GM23248 (cell line): Measurements from ENCODE around the gene MGMT. TPM values are rescaled to one million over a fixed set of nuclear protein-coding genes. Genes with fewer than 3 reads are reported as not detected.

Experiments used
- DNase-seq: peaks from one replicate; pipeline ENCODE4 v3.0.0-alpha.2; 2015
- H2AFZ ChIP-seq: fragments of 200-600 bp; sonication (generic); 2 replicates; pipeline ENCODE4 v1.6.1; 2016; ENCODE audit warnings: antibody characterized with exemption
- H3F3A ChIP-seq: fragments of 200-600 bp; sonication (generic); 2 replicates; pipeline ENCODE4 v1.6.1; 2016; ENCODE audit warnings: mild to moderate bottlenecking, antibody characterized with exemption, mixed run types; ENCODE audit not compliant: insufficient read depth
- H3K27ac ChIP-seq: fragments of 200-600 bp; sonication (generic); 2 replicates; pipeline ENCODE4 v1.5.1; 2016; ENCODE audit warnings: mild to moderate bottlenecking
- H3K27me3 ChIP-seq: fragments of 200-600 bp; sonication (generic); replicated peaks from 2 replicates; pipeline ENCODE4 v1.6.1; 2016; ENCODE audit warnings: mild to moderate bottlenecking; ENCODE audit not compliant: insufficient read depth
- H3K36me3 ChIP-seq: fragments of 200-600 bp; sonication (generic); 2 replicates; pipeline ENCODE4 v1.6.1; 2016; ENCODE audit warnings: low read depth, mild to moderate bottlenecking
- H3K4me1 ChIP-seq: fragments of 200-600 bp; sonication (generic); 2 replicates; pipeline ENCODE4 v1.6.1; 2016; ENCODE audit warnings: mild to moderate bottlenecking; ENCODE audit not compliant: insufficient read depth
- H3K4me2 ChIP-seq: fragments of 200-600 bp; sonication (generic); one replicate; pipeline ENCODE4 v1.6.1; 2016; ENCODE audit warnings: mild to moderate bottlenecking; ENCODE audit not compliant: unreplicated experiment
- H3K4me3 ChIP-seq: fragments of 200-600 bp; sonication (generic); 2 replicates; pipeline ENCODE4 v1.5.1; 2016; ENCODE audit warnings: mild to moderate bottlenecking
- H3K79me2 ChIP-seq: fragments of 200-600 bp; sonication (generic); 2 replicates; pipeline ENCODE4 v1.6.1; 2016; ENCODE audit warnings: mild to moderate bottlenecking; ENCODE audit not compliant: insufficient read depth
- H3K9ac ChIP-seq: fragments of 200-600 bp; sonication (generic); 2 replicates; pipeline ENCODE4 v1.6.1; 2016; ENCODE audit warnings: mild to moderate bottlenecking
- H3K9me2 ChIP-seq: fragments of 200-600 bp; sonication (generic); 2 replicates; pipeline ENCODE4 v1.6.1; 2016; ENCODE audit warnings: mixed run types, mild to moderate bottlenecking, moderate library complexity; ENCODE audit not compliant: insufficient read depth
- H3K9me3 ChIP-seq: fragments of 200-600 bp; sonication (generic); one replicate; pipeline ENCODE4 v1.6.1; 2017; ENCODE audit warnings: low read depth
- H4K20me1 ChIP-seq: fragments of 200-600 bp; sonication (generic); 2 replicates; pipeline ENCODE4 v1.6.0; 2016; ENCODE audit not compliant: insufficient read depth
- EZH2 ChIP-seq: fragments of 200-600 bp; sonication (generic); IDR thresholded peaks from 2 replicates; pipeline ENCODE4 v1.6.1; 2018; ENCODE audit warnings: antibody characterized with exemption, mild to moderate bottlenecking; ENCODE audit not compliant: insufficient read depth, poor library complexity, severe bottlenecking
- EZH2phosphoT487 ChIP-seq: fragments of 200-600 bp; sonication (generic); IDR thresholded peaks from 2 replicates; pipeline ENCODE4 v1.6.1; 2018; ENCODE audit warnings: antibody characterized with exemption, moderate library complexity, mild to moderate bottlenecking, low read depth; ENCODE audit not compliant: insufficient read depth
- WGBS, 2 experiments: methylation state at CpG; one replicate each; pipeline ENCODE4 v1.1.6; 2015 to 2017; ENCODE audit warnings: low lambda C conversion rate in 2 of 2, low coverage in 1 of 2; ENCODE audit errors: missing lambda C conversion rate in 2 of 2; 5-methylcytosine and 5-hydroxymethylcytosine counted together
- in situ Hi-C: fragments of 300-500 bp; cut with MboI; formaldehyde crosslinking; loops from 2 replicates; pipeline ENCODE4 v1.15.0; 2020
- polyA plus RNA-seq: library from polyadenylated mRNA; unstranded; fragments of >200 nt; fragmentation: Nextera tagmentation; extraction: Ambion mirVana; gene quantifications from 2 replicates; pipeline ENCODE4 v1.2.1, GENCODE V29; 2016
- total RNA-seq: library from RNA; depleted of rRNA; stranded (reverse); fragments of >200 nt; shearing (Covaris generic); gene quantifications from 2 replicates; pipeline ENCODE4 v1.2.3, GENCODE V29; 2014

The MGMT gene
- total and polyA plus RNA-seq, 2 experiments from 2014 or later, result 28.5 to 35.1 TPM

DNA sequence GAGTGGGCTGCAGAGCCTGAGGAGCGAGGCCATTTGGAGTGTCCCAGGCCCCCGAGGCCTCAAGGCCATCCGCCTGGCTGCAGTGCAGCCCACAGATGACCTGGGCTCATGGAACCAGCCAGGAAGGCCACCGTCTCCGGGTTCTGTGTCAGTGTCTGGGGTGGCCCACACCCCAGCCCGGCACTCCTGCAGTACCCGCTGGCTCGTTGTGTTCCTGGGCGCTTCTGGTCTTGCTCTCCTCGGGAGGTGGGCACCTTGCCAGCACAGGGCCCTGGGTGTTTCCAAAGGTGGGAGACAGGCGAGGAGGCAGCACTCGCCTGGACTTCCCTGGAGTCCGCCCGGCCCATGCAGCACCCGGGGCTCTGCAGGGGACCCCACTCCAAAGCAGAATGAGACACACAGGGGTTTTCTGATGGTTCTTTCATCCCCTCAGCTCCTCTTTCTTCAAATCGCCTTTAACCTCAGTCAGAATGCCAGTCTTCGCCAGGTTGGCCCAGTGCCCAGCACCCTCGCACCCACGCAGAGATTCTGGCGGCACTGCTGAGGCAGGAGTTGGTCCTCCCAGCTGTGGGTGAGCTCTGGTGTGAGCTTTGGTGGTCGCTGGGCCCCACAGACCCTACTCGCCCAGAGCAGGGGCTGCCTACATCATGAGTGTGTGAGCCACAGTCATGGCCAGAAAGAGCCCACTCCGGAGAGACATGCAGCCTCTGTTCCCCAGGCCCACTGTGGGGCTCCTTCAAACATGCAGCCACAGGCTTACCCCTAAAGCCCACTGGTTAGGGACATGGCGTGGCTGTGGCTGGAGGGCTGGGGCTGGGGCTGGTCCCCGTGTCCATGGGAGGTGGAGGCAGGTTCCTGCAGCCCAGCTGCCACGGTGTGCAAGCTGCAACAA is 341.3 kb downstream of the MGMT start:
- H3K79me2 ChIP-seq, result no peaks in the 10 kb centered on the region
- no peak overlapping the region for H3K27ac ChIP-seq
- no peaks in the 10 kb centered on the region for H3K9me2 ChIP-seq
- in situ Hi-C loops, result no loop called here
- no peaks in the 10 kb centered on the region for H3F3A ChIP-seq
- H3K4me1 ChIP-seq, result no peaks in the 10 kb centered on the region
- no peaks in the 10 kb centered on the region for H3K27me3 ChIP-seq
- no peak for DNase-seq
- no peak overlapping the region for H3K4me2 ChIP-seq
- H4K20me1 ChIP-seq, result no peaks in the 10 kb centered on the region
- H3K9ac ChIP-seq, result no peak overlapping the region
- H3K4me3 ChIP-seq, result no peak overlapping the region
- H3K9me3 ChIP-seq, result no peaks in the 10 kb centered on the region
- TF ChIP-seq EZH2phosphoT487, result no peak
- no peak for TF ChIP-seq EZH2
- no peaks in the 10 kb centered on the region for H3K36me3 ChIP-seq
- 51 to 52% methylated on average over 26 of the region's 26 CpGs for WGBS, 2 experiments
- no peak overlapping the region for H2AFZ ChIP-seq

DNA sequence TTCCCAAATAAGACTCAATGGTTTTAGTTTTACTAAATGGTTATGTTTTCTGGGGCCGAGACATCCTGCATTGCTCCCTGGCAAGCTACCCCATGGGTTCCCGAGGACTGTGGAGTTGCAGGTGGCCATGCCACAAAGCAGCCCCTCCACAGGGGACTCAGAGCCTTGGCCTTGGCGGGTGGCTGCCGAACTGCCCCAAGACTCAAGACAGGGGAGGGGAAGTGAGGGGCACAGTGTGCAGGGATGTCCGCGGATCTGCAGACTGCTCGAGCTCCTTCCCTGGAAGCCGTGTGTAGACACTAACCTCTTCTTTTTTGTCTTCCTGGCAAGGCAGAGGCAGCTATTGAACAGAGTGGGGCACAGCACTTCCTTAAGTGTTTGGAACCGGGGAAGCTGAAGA is 342.4 kb downstream of the MGMT start:
- DNase-seq, result no peak
- H3K36me3 ChIP-seq, result no peaks in the 10 kb centered on the region
- no peaks in the 10 kb centered on the region for H3K9me3 ChIP-seq
- H3K27me3 ChIP-seq, result no peaks in the 10 kb centered on the region
- H3K4me2 ChIP-seq, result no peak overlapping the region
- no peaks in the 10 kb centered on the region for H4K20me1 ChIP-seq
- no peaks in the 10 kb centered on the region for H3K9me2 ChIP-seq
- 34 to 39% methylated on average over 9 of the region's 9 CpGs for WGBS, 2 experiments
- H3K79me2 ChIP-seq, result no peaks in the 10 kb centered on the region
- in situ Hi-C loops, result no loop called here
- no peak overlapping the region for H3K4me3 ChIP-seq
- H3K4me1 ChIP-seq, result no peaks in the 10 kb centered on the region
- no peak overlapping the region for H3K27ac ChIP-seq
- no peaks in the 10 kb centered on the region for H3F3A ChIP-seq
- no peak for TF ChIP-seq EZH2
- no peak for TF ChIP-seq EZH2phosphoT487
- H3K9ac ChIP-seq, result no peak overlapping the region
- H2AFZ ChIP-seq, result no peak overlapping the region

DNA sequence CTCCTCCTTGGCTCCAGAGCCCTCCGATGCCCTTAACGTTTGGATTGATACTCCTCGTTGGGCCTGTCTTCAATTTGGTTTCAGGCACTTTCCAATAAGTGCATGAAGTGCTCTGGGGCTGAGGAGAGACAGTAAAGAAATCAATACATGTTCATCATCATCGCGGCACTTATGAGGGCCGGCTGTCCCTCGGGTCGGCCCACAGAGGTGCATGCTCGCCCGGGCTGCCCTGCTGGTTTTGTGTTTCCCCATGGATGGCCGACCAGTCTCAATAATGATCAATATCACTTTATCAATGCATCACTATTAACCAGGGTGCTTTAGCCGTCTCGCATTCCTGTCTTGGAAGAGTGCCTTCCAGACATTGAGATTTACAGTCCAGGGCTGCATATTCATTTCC is 342.8 kb downstream of the MGMT start:
- TF ChIP-seq EZH2phosphoT487, result no peak
- TF ChIP-seq EZH2, result no peak
- H3K9me3 ChIP-seq, result no peaks in the 10 kb centered on the region
- H3K4me3 ChIP-seq, result no peak overlapping the region
- H3F3A ChIP-seq, result no peaks in the 10 kb centered on the region
- no peak overlapping the region for H3K4me2 ChIP-seq
- no peaks in the 10 kb centered on the region for H4K20me1 ChIP-seq
- no peaks in the 10 kb centered on the region for H3K27me3 ChIP-seq
- in situ Hi-C loops, result no loop called here
- no peak for DNase-seq
- 46 to 48% methylated on average over 13 of the region's 13 CpGs for WGBS, 2 experiments
- no peaks in the 10 kb centered on the region for H3K79me2 ChIP-seq
- H3K9me2 ChIP-seq, result no peaks in the 10 kb centered on the region
- no peak overlapping the region for H3K27ac ChIP-seq
- no peaks in the 10 kb centered on the region for H3K36me3 ChIP-seq
- H3K9ac ChIP-seq, result no peak overlapping the region
- H2AFZ ChIP-seq, result no peak overlapping the region
- no peaks in the 10 kb centered on the region for H3K4me1 ChIP-seq

DNA sequence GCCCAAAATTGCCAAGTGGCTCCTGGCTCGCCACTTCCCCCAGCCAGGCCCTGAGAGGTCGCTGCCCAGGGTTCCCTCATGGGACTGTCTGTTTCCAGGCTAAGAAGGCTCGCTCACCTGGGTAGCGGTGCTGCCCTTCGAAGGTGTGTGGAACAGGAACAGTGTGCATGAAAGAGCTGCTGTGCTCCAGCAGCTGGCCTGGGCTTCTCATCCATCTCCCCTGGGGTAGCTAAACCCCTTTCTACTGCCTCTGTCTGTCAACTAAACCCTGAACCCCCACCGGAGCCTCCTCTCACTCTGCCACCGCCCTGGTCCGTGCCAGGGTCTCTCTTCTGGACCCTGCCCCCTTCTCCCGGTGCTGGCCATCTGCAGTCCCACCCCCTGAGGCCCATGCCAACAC is 344.2 kb downstream of the MGMT start:
- in situ Hi-C loops, result no loop called here

More for the DNA sequence above, 344.2 kb downstream of the MGMT start:
- Histone ChIP-seq H3K9me2 (no peaks in the 10 kb centered on the region), H3K4me2 (no peak overlapping the region), H2AFZ (no peak overlapping the region), H3K9ac (no peak overlapping the region), H3K9me3 (no peaks in the 10 kb centered on the region), H4K20me1 (no peaks in the 10 kb centered on the region), H3K36me3 (no peaks in the 10 kb centered on the region), H3K27me3 (no peaks in the 10 kb centered on the region), H3K79me2 (no peaks in the 10 kb centered on the region), H3K4me3 (no peak overlapping the region), H3K4me1 (no peaks in the 10 kb centered on the region), H3K27ac (no peak overlapping the region), H3F3A (no peaks in the 10 kb centered on the region)
- DNase-seq, result no peak
- 36 to 39% methylated on average over 8 to 9 of the region's 9 CpGs for WGBS, 2 experiments
- TF ChIP-seq EZH2phosphoT487, result no peak
- TF ChIP-seq EZH2, result no peak
